Activated naive CD8-positive, alpha-beta T cell treated with anti-CD3 and anti-CD28 coated beads, Interleukin-2, amount 50 U/mL, for 24 hours (primary cell): Measurements from ENCODE around the gene NARF.

Experiments used
- ATAC-seq: fragments of 150-1000 bp; cut with Tn5 transposase; one replicate; pipeline ENCODE4 v1.10.0; 2021
- DNase-seq: peaks from one replicate; pipeline ENCODE4 v3.0.0; 2021
- H3K27ac Mint-ChIP-seq: one replicate; pipeline ENCODE4 v1.8.0; 2021; ENCODE audit warnings: mild to moderate bottlenecking, mixed read lengths
- H3K27me3 Mint-ChIP-seq: one replicate; pipeline ENCODE4 v1.8.0; 2021; ENCODE audit warnings: mixed read lengths
- H3K36me3 Mint-ChIP-seq: one replicate; pipeline ENCODE4 v1.8.0; 2021; ENCODE audit warnings: low read depth, mixed read lengths
- H3K4me1 Mint-ChIP-seq: one replicate; pipeline ENCODE4 v1.8.0; 2021; ENCODE audit warnings: mixed read lengths
- H3K4me3 Mint-ChIP-seq: one replicate; pipeline ENCODE4 v1.8.0; 2021; ENCODE audit warnings: mild to moderate bottlenecking, moderate library complexity, mixed read lengths
- H3K9me3 Mint-ChIP-seq: one replicate; pipeline ENCODE4 v1.8.0; 2021; ENCODE audit warnings: mixed read lengths

The NARF gene

GRCh38 chr17:82439194-82439828, 19.2 kb upstream of the NARF start:
- no peaks in the 10 kb centered on the region for H3K27me3 Mint-ChIP-seq
- H3K4me1 Mint-ChIP-seq: peaks cover 5% of the 10 kb centered on the region
- H3K4me3 Mint-ChIP-seq: no peak overlapping the region
- no peak overlapping the region for H3K27ac Mint-ChIP-seq
- ATAC-seq: no peak
- peaks cover 5% of the 10 kb centered on the region for H3K36me3 Mint-ChIP-seq
- DNase-seq: no peak
- H3K9me3 Mint-ChIP-seq: no peaks in the 10 kb centered on the region

DNA sequence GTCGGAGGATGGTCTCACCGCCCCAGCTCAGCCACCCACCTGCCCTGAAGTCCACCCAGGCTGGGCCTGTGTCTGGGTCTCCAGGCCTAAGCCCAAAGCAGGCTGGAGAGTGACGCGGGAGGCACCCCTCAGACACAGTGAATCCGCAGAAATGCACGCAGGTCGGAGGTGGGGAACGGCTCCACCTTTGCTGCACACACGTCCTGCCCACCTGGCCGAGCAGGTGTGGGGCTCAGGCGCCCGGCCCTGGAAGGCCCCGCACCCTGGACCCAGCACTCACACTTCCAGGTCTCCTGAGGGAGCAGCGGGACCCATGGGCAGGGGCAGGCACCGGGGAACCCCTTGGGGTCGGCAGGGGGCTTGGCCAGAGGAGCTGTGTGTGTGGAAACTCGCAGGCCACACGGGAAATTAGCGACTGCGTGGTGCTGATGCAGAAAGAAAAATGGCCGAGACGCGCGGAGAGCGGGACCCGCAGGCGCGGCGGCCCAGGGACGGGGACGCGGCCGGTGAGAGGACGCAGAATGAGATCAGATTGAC, 18.6 kb upstream of the NARF start:
- H3K4me1 Mint-ChIP-seq: peaks cover 2% of the 10 kb centered on the region
- peaks cover 5% of the 10 kb centered on the region for H3K36me3 Mint-ChIP-seq
- H3K27me3 Mint-ChIP-seq: no peaks in the 10 kb centered on the region
- H3K4me3 Mint-ChIP-seq: no peak overlapping the region
- no peak overlapping the region for H3K27ac Mint-ChIP-seq
- ATAC-seq: peak; percentile 3
- H3K9me3 Mint-ChIP-seq: no peaks in the 10 kb centered on the region
- no peak for DNase-seq

- Mint-ChIP-seq H3K4me1 (no peaks in the 10 kb centered on the region), H3K27me3 (no peaks in the 10 kb centered on the region), H3K9me3 (no peaks in the 10 kb centered on the region), H3K4me3 (no peak overlapping the region), H3K36me3 (peaks cover 5% of the 10 kb centered on the region), H3K27ac (no peak overlapping the region)
- no peak for DNase-seq
- no peak for ATAC-seq
Measured at GRCh38 chr17:82440469-82440981, 18.0 kb upstream of the NARF start.

DNA sequence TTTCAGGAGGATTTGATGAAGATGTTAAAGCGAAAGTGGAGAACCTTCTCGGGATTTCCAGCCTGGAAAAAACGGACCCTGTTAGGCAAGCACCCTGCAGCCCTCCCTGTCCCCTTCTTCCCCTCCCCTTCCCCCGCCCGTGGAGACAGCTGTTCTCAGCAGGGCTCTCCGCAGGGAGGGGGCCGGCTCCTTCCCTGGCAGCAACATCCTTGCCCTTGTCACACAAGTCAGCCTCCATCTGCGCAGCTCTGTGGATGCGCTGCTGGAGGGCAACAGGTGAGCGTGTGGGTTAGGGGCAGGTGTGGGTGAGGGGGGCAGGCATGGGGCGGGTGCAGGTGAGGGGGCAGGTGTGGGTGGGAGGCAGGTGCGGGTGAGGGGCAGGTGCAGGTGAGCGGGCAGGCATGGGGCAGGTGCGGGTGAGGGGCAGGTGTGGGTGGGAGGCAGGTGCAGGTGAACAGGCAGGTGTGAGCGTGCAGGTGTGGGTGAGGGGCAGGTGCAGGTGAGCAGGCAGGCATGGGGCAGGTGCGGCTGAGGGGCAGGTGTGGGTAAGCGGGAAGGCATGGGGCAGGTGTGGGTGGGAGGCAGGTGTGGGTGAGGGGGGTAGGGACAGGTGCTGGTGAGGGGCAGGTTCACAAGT, 17.4 kb upstream of the NARF start:
- peaks cover 7% of the 10 kb centered on the region for H3K36me3 Mint-ChIP-seq
- no peak overlapping the region for H3K27ac Mint-ChIP-seq
- no peaks in the 10 kb centered on the region for H3K27me3 Mint-ChIP-seq
- ATAC-seq (no peak), DNase-seq (no peak)
- peaks cover 5% of the 10 kb centered on the region for H3K4me1 Mint-ChIP-seq
- H3K4me3 Mint-ChIP-seq: no peak overlapping the region
- no peaks in the 10 kb centered on the region for H3K9me3 Mint-ChIP-seq

DNA sequence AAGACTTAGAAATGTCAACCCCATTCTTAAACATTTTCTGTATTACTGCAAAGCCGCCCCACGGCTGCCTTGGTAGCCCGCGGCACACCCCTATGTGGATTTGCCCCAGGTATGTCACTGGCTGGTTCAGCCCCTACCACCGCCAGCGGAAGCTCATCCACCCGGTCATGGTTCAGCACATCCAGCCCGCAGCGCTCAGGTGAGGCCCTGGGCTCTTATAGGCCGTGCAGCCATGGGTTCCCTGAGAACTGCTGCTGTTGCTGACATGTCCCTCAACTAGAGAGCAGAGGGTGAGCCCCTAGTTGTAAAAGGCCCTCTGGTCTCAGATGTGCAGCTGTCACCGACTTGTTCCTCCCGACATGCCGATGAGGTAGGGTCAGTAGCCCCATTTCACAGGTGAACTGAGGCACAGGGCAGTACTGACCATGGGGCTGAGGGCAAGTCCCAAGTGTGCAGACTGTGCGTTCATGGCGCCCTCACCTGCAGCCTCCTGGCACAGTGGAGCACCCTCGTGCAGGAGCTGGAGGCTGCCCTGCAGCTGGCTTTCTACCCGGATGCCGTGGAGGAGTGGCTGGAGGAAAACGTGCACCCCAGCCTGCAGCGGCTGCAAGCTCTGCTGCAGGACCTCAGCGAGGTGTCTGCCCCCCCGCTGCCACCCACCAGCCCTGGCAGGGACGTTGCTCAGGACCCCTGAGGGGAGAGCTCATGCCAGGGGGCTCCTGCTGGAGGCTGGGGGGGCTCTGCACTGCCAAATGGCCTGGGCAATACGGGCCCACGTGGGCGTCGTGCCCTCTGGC, 16.7 kb upstream of the NARF start:
- no peak overlapping the region for H3K27ac Mint-ChIP-seq
- ATAC-seq (no peak), DNase-seq (no peak)
- H3K9me3 Mint-ChIP-seq: no peaks in the 10 kb centered on the region
- peaks cover 12% of the 10 kb centered on the region for H3K4me1 Mint-ChIP-seq
- no peaks in the 10 kb centered on the region for H3K27me3 Mint-ChIP-seq
- H3K36me3 Mint-ChIP-seq: peaks cover 10% of the 10 kb centered on the region
- no peak overlapping the region for H3K4me3 Mint-ChIP-seq

DNA sequence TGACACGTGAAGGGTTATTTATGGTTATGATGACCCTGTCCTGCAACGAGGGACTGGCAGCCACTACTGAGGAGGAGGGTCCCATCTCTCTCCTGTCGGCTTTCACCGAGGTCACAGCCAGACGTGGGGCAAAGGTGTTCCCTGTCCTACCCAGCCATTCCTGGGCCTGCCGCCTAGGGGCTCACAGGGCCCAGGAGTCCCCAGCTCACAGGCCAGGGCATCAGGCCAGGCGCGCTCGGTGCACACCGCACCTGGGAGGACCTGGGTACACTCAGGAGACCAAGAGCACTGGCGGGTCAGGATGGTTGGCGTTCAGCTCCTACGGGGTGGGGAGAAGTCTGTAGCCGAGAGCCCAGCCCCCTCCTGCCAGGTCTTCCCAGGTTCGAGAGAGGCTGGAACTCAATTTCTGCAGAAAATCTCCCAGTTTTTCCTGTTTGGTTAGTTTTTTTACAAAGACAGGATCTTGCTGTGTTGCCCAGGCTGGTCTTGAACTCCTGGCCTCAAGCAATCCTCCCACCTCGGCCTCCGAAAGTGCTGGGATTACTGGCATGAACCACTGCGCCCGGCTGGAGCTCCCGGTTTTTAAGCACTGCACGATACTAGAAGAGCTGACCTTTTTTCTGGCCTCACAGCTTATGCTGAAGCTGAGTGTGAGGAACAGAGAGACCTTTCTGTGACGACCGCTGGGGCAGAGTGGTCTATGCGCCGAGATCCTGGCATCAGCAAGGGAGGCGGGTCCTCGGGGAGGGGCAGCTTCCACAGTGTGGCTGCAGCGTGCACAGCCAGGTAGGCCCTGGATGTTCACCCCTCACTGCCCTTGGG, 15.7 kb upstream of the NARF start:
- no peak overlapping the region for H3K27ac Mint-ChIP-seq
- DNase-seq: no peak
- H3K27me3 Mint-ChIP-seq: no peaks in the 10 kb centered on the region
- H3K36me3 Mint-ChIP-seq: peaks cover 14% of the 10 kb centered on the region
- no peaks in the 10 kb centered on the region for H3K9me3 Mint-ChIP-seq
- H3K4me3 Mint-ChIP-seq: no peak overlapping the region
- H3K4me1 Mint-ChIP-seq: peaks cover 17% of the 10 kb centered on the region
- ATAC-seq: no peak

GRCh38 chr17:82443465-82444283, 14.9 kb upstream of the NARF start:
- Mint-ChIP-seq H3K9me3 (no peaks in the 10 kb centered on the region), H3K4me3 (no peak overlapping the region), H3K36me3 (peaks cover 14% of the 10 kb centered on the region), H3K27me3 (no peaks in the 10 kb centered on the region), H3K27ac (no peak overlapping the region), H3K4me1 (peaks cover 19% of the 10 kb centered on the region)
- DNase-seq (no peak), ATAC-seq (no peak)

- peaks cover 19% of the 10 kb centered on the region for H3K36me3 Mint-ChIP-seq
- H3K27ac Mint-ChIP-seq: no peak overlapping the region
- H3K4me3 Mint-ChIP-seq: no peak overlapping the region
- H3K9me3 Mint-ChIP-seq: no peaks in the 10 kb centered on the region
- no peaks in the 10 kb centered on the region for H3K27me3 Mint-ChIP-seq
- no peak for ATAC-seq
- no peak for DNase-seq
- H3K4me1 Mint-ChIP-seq: peaks cover 24% of the 10 kb centered on the region
Measured at GRCh38 chr17:82444284-82444893, 14.2 kb upstream of the NARF start.

DNA sequence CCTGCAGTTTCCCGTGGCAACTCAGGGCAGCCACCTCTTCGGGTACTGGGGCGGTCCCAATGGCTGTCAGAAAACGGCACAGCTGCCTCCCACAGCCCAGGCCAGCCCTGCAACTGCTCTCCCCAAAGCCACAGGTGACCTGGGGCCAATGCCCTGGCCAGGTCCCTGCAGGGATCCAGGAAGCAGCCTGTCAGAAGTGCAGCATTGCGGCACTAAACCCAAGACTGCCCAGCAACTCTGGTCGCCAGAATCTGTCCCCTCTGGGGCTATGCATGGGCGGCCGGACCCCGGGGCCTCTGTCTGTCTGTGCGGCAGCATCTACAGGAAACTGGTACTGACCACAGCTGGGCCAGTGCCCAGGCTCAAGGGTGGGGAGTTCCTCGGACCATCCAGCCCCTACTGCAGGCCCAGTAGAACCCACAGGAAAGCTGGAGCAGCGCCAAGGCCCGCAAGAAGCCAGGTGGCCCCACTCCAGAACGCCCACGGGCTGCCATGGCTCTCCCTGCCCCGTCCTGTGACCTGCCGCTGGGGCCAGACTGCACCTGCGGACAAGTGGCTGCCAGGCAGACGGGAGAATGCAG, 13.5 kb upstream of the NARF start:
- ATAC-seq (no peak), DNase-seq (no peak)
- peaks cover 24% of the 10 kb centered on the region for H3K36me3 Mint-ChIP-seq
- peaks cover 29% of the 10 kb centered on the region for H3K4me1 Mint-ChIP-seq
- H3K4me3 Mint-ChIP-seq: no peak overlapping the region
- H3K27me3 Mint-ChIP-seq: no peaks in the 10 kb centered on the region
- no peak overlapping the region for H3K27ac Mint-ChIP-seq
- H3K9me3 Mint-ChIP-seq: no peaks in the 10 kb centered on the region

DNA sequence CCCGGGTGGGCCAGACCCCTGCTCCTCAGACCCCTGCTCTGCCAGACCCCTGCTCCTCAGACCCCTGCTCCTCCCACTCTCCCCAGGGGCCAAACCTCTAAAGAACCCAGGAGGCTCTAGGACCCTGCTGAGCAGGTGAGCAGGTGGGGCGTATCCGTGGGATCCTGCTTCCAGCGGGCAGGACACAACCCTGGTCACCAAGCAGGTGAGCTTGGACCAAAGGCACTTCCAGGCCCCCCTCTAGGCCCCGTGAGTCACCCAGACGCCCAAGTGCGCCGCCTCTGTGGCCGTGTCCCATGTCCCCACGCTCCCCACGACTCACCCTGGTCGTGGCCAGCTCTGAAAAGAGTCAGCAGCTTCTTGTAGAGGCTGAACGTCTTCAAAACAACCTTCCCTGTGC, 13.0 kb upstream of the NARF start:
- H3K9me3 Mint-ChIP-seq: no peaks in the 10 kb centered on the region
- peaks cover 24% of the 10 kb centered on the region for H3K36me3 Mint-ChIP-seq
- DNase-seq (no peak), ATAC-seq (no peak)
- H3K4me3 Mint-ChIP-seq: no peak overlapping the region
- no peak overlapping the region for H3K27ac Mint-ChIP-seq
- H3K4me1 Mint-ChIP-seq: peaks cover 29% of the 10 kb centered on the region
- H3K27me3 Mint-ChIP-seq: no peaks in the 10 kb centered on the region

- no peaks in the 10 kb centered on the region for H3K9me3 Mint-ChIP-seq
- ATAC-seq: no peak
- H3K36me3 Mint-ChIP-seq: peaks cover 24% of the 10 kb centered on the region
- no peak overlapping the region for H3K27ac Mint-ChIP-seq
- H3K27me3 Mint-ChIP-seq: no peaks in the 10 kb centered on the region
- no peak overlapping the region for H3K4me3 Mint-ChIP-seq
- no peak for DNase-seq
- peaks cover 30% of the 10 kb centered on the region for H3K4me1 Mint-ChIP-seq
Measured at GRCh38 chr17:82446124-82446523, 12.4 kb upstream of the NARF start.

DNA sequence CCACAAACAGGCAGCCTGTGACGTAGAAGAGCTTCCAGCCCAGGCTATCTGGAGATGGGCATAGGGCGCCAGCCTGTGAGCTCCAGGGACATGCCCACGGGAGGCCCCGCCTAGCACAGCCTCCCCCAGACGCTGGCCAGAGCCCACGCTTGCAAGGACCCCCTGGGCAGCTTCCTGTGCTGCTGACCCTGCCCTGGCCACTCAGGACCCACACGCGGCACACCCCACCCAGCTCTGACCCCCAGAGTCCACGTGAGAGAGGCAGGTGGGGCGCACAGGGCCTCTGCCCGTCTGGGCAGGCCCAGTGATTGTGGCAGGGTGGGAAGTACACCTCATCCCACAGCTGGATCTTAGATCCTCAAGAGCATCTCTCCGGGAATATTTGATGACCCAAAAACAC, 11.9 kb upstream of the NARF start:
- Mint-ChIP-seq H3K9me3 (no peaks in the 10 kb centered on the region), H3K36me3 (peaks cover 24% of the 10 kb centered on the region), H3K4me1 (peaks cover 36% of the 10 kb centered on the region), H3K27ac (peak overlapping the region; percentile 56), H3K4me3 (no peak overlapping the region), H3K27me3 (no peaks in the 10 kb centered on the region)
- ATAC-seq (no peak), DNase-seq (no peak)

- Mint-ChIP-seq H3K4me3 (peak overlapping the region; percentile 36), H3K27me3 (no peaks in the 10 kb centered on the region), H3K36me3 (peaks cover 24% of the 10 kb centered on the region), H3K27ac (peak overlapping the region; percentile 88), H3K4me1 (peaks cover 43% of the 10 kb centered on the region), H3K9me3 (no peaks in the 10 kb centered on the region)
- ATAC-seq: no peak
- no peak for DNase-seq
Measured at GRCh38 chr17:82447876-82448275, 10.7 kb upstream of the NARF start.
